Calu3 (cell line): ENCODE results near the gene WDR35. TPM values are rescaled to one million over a fixed set of nuclear protein-coding genes. Genes with fewer than 3 reads are reported as not detected.

Source experiments
- BruUV-seq: library from RNA; stranded (reverse); fragments of 400-500 nt; replicated peaks from 2 replicates; lab custom pipeline; 2021; lab: Mats Ljungman, UMichigan
- CTCF ChIA-PET: fragments of 300-600 bp; sonication (Branson Sonifier 250); formaldehyde crosslinking; loops from one replicate; lab custom pipeline; 2022; ENCODE audit warnings: antibody characterized with exemption; lab: Charles Lee
- DNase-seq: peaks from one replicate; pipeline ENCODE4 v3.0.0; 2022
- H3K27ac Mint-ChIP-seq: one replicate; pipeline ENCODE4 v1.8.0; 2022; ENCODE audit warnings: mixed read lengths; ENCODE audit not compliant: unreplicated experiment
- H3K27me3 Mint-ChIP-seq: one replicate; pipeline ENCODE4 v1.8.0; 2022; ENCODE audit warnings: mixed read lengths; ENCODE audit not compliant: unreplicated experiment
- H3K36me3 Mint-ChIP-seq: one replicate; pipeline ENCODE4 v1.8.0; 2022; ENCODE audit warnings: mild to moderate bottlenecking, moderate library complexity, mixed read lengths; ENCODE audit not compliant: insufficient read depth, unreplicated experiment
- H3K4me1 Mint-ChIP-seq: one replicate; pipeline ENCODE4 v1.8.0; 2022; ENCODE audit warnings: mild to moderate bottlenecking, low read depth, mixed read lengths; ENCODE audit not compliant: unreplicated experiment
- H3K4me3 Mint-ChIP-seq: one replicate; pipeline ENCODE4 v1.8.0; 2022; ENCODE audit warnings: mild to moderate bottlenecking, low read depth, moderate library complexity, mixed read lengths; ENCODE audit not compliant: unreplicated experiment
- H3K9me3 Mint-ChIP-seq: one replicate; pipeline ENCODE4 v1.8.0; 2022; ENCODE audit warnings: low read depth, mixed read lengths; ENCODE audit not compliant: unreplicated experiment
- intact Hi-C: fragments of 100-400 bp; cut with micrococcal nuclease; formaldehyde crosslinking; loops from one replicate; pipeline ENCODE4 v1.10.0; 2022; ENCODE audit not compliant: unreplicated experiment
- total RNA-seq: library from RNA; stranded (reverse); gene quantifications from 2 replicates; pipeline ENCODE4 v1.2.3, GENCODE V29; 2022
- TF ChIP-seq, protein P1 (sequence below): fragments of 200-600 bp; IDR thresholded peaks from one replicate; pipeline ENCODE4 v1.8.0; 2022; ENCODE audit warnings: antibody characterized with exemption; ENCODE audit not compliant: unreplicated experiment

Gene WDR35
- total RNA-seq, 1 experiment from 2014 or later: 9.8 TPM

DNA sequence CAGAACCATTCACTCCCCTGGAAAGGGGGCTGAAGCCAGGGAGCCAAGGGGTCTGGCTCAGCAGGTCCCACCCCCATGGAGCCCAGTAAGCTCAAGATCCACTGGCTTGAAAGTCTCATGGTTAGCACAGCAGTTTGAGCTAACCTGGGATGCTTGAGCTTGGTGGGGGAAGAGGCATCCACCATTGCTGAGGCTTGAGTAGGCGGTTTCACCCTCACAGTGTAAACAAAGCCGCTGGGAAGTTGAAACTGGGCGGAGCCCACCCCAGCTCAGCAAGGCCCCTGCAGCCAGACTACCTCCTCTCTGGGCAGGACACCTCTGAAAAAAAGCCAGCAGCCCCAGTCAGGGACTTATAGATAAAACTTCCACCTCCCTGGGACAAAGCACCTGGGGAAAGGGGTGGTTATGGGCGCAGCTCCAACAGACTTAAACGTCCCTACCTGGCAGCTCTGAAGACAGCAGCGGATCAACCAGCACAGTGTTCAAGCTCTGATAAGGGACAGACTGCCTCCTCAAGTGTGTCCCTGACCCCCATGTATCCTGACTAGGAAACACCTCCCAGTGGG lies 73.4 kb downstream of the WDR35 start:
- CTCF ChIA-PET: no interaction called here
- BruUV-seq: no TSS peak
- H3K36me3 Mint-ChIP-seq: peaks cover 6% of the 10 kb centered on the region
- H3K4me1 Mint-ChIP-seq: peaks cover 10% of the 10 kb centered on the region
- no peak overlapping the region for H3K27ac Mint-ChIP-seq
- no peak for DNase-seq
- TF ChIP-seq, protein P1, sequence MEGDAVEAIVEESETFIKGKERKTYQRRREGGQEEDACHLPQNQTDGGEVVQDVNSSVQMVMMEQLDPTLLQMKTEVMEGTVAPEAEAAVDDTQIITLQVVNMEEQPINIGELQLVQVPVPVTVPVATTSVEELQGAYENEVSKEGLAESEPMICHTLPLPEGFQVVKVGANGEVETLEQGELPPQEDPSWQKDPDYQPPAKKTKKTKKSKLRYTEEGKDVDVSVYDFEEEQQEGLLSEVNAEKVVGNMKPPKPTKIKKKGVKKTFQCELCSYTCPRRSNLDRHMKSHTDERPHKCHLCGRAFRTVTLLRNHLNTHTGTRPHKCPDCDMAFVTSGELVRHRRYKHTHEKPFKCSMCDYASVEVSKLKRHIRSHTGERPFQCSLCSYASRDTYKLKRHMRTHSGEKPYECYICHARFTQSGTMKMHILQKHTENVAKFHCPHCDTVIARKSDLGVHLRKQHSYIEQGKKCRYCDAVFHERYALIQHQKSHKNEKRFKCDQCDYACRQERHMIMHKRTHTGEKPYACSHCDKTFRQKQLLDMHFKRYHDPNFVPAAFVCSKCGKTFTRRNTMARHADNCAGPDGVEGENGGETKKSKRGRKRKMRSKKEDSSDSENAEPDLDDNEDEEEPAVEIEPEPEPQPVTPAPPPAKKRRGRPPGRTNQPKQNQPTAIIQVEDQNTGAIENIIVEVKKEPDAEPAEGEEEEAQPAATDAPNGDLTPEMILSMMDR: no peak
- peaks cover 2% of the 10 kb centered on the region for H3K9me3 Mint-ChIP-seq
- intact Hi-C loops: no loop called here
- H3K27me3 Mint-ChIP-seq: no peaks in the 10 kb centered on the region
- no peak overlapping the region for H3K4me3 Mint-ChIP-seq

DNA sequence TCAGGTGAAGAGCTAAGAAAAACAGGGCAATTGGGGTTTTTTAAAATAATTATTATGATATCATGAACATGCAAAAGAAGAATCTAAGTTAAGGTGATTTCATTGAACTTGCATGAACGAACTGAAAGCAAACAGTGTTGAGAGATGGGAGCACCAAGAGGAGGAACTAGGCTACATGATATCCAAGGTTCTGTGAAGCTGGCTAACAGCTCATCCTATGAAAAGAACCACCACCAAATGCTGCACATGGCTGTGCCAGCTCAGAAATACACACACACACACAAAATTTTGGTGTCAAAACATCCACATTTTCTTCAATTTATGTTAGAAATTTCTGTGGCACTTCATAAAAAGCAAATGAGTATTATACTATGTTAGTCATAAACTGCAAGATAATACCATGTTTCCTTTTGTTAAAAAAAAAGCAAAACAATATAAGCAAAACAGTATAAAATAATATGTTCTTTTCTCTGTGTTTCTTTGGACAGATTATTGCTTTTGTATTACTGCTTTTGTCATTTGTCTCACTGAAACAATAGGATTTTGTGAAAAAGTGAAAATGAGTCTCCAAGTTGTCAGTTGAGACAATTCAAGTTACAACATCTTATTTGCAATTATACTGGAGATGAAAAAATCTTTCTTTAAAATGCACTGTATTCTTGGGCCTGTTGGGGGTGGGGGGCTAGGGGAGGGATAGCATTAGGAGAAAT lies 75.5 kb downstream of the WDR35 start:
- no TSS peak for BruUV-seq
- TF ChIP-seq, protein P1: no peak
- Mint-ChIP-seq H3K9me3 (peaks cover 2% of the 10 kb centered on the region), H3K4me1 (peaks cover 19% of the 10 kb centered on the region), H3K27me3 (no peaks in the 10 kb centered on the region), H3K27ac (no peak overlapping the region), H3K4me3 (no peak overlapping the region), H3K36me3 (peaks cover 9% of the 10 kb centered on the region)
- CTCF ChIA-PET: no interaction called here
- intact Hi-C loops: no loop called here
- no peak for DNase-seq

DNA sequence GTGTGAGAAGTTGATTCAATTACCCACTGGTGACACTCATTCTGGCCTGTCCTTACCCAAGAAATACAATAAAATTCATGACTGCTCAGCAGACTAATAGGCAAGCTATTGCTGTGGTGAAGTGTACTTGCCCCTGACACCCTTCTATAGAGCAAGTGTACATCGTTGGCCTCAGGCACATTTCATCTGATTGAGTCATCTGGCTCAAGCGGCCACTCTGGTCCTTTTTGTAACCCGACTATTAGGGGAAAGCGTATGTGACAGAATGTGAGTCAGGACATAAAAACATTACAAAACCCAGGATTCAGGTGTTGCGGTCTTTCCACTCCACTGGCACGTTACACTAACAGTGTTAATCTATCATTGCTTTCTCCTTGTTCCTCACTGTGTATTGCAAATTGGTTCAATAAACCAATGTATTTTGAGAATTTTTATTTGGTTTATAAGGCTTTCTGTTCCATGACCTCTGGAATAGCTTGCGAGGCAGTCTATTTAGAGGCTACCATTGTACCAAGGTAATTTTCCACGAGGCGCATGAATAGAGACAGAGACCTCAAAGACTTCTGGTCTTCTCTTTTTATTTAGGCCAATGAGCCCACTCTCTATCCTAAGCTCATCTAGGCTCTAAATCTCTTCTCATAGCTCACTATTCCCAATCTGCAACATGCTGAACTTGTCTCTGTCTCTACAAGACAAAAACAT lies 77.9 kb downstream of the WDR35 start:
- Mint-ChIP-seq H3K9me3 (no peaks in the 10 kb centered on the region), H3K27me3 (no peaks in the 10 kb centered on the region), H3K4me1 (peaks cover 19% of the 10 kb centered on the region), H3K27ac (peak overlapping the region; percentile 45), H3K4me3 (no peak overlapping the region), H3K36me3 (peaks cover 9% of the 10 kb centered on the region)
- intact Hi-C loops: loop anchor here (1.0 kb wide), 1 partner anchor 21 kb away; no protein-coding TSS in a partner anchor
- TF ChIP-seq, protein P1: no peak
- BruUV-seq: no TSS peak
- DNase-seq: peak; percentile 63
- CTCF ChIA-PET: interaction anchor here (0.6 to 1.5 kb wide), 2 partner anchors 21 to 1487 kb away, joined by 3 to 5 read pairs; no protein-coding TSS in a partner anchor

DNA sequence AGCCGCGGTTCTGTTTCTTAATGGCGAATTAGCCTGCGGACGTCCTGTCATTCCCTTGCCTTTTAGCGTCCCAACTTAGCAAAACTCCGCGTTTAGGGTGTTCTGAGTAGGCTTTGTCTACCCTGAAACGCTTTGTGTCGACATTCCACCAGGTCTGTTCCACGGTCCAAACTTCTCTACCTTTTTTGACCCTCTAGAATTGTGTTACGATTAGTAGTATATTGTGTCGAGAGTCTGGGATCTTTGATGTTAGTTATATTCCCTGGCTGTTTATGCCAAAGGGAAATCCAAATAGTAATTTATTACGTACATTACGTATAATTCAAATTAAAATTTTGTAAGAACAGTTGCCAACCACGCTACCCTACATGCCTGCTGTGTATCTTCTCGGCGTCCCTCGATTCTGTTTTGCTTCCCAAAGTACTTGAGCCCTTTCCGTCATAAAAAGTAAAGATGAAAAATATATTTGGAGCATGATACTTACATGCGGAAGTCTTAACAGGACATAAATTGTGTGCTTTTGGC lies 87.6 kb downstream of the WDR35 start:
- Mint-ChIP-seq H3K9me3 (no peaks in the 10 kb centered on the region), H3K27me3 (no peaks in the 10 kb centered on the region), H3K36me3 (peaks cover 28% of the 10 kb centered on the region), H3K4me3 (peak overlapping the region; percentile 89), H3K4me1 (no peaks in the 10 kb centered on the region), H3K27ac (peak overlapping the region; percentile 95)
- DNase-seq: no peak
- CTCF ChIA-PET: no interaction called here
- intact Hi-C loops: no loop called here
- TSS peak; percentile 95 for BruUV-seq
- TF ChIP-seq, protein P1: no peak
